GM12878 (cell line): ENCODE data around the gene TUBB. TPM values are rescaled to one million over a fixed set of nuclear protein-coding genes. Genes with fewer than 3 reads are reported as not detected.

Experiments used
- ATAC-seq: fragments of 200-7000 bp; cut with Tn5 transposase; 3 replicates; pipeline ENCODE4 v1.9.1; 2020; ENCODE audit warnings: mild to moderate bottlenecking, moderate library complexity
- BruUV-seq: library from RNA; stranded (reverse); fragments of 400-500 nt; replicated peaks from 2 replicates; lab custom pipeline; 2021; lab: Mats Ljungman, UMichigan
- CTCF ChIA-PET: fragments of 300-600 bp; sonication (Branson Sonifier 250); formaldehyde crosslinking; extraction: SDS; loops from one replicate; lab custom pipeline; 2021; ENCODE audit warnings: inconsistent platforms; lab: Yijun Ruan, JAX
- POLR2A ChIA-PET: fragments of 350-600 bp; formaldehyde crosslinking; extraction: SDS; loops from one replicate; lab custom pipeline; 2021; ENCODE audit warnings: inconsistent platforms; lab: Charles Lee
- RAD21 ChIA-PET: fragments of 300-600 bp; sonication (Branson Sonifier 250); formaldehyde crosslinking; loops from one replicate; lab custom pipeline; 2023; ENCODE audit warnings: antibody characterized with exemption; ENCODE audit not compliant: unreplicated experiment; lab: Charles Lee
- SMC1A ChIA-PET: fragments of 300-600 bp; sonication (Branson Sonifier 250); formaldehyde crosslinking; loops from one replicate; lab custom pipeline; 2023; ENCODE audit not compliant: unreplicated experiment, uncharacterized antibody; lab: Charles Lee
- DNase-seq: peaks from one replicate; pipeline ENCODE4 v3.0.0-alpha.2; 2011; ENCODE audit warnings: low read depth, low spot score
- FAIRE-seq: peaks from 3 replicates; lab custom pipeline; 2011; peaks lifted over from hg19 to GRCh38; lab: Jason Lieb, UNC
- H2AFZ ChIP-seq: 2 replicates; pipeline ENCODE4 v1.6.0; 2011; ENCODE audit warnings: low read depth, low read length, control low read depth; ENCODE audit not compliant: control insufficient read depth
- H3K27ac ChIP-seq: 2 replicates; pipeline ENCODE4 v1.5.1; 2011; ENCODE audit warnings: control low read depth; ENCODE audit not compliant: control insufficient read depth, insufficient read depth
- H3K27me3 ChIP-seq, 2 experiments: replicated peaks in 1 of 2; 2 replicates each; pipeline versions ENCODE4 v1.6.0 to v1.6.1; 2011; ENCODE audit warnings: low read length in 1 of 2; ENCODE audit not compliant: control insufficient read depth in 2 of 2, insufficient read depth in 2 of 2
- H3K36me3 ChIP-seq, 2 experiments: 2 replicates each; pipeline ENCODE4 v1.5.1; 2011; ENCODE audit warnings: low read length in 1 of 2; ENCODE audit not compliant: control insufficient read depth in 2 of 2, insufficient read depth in 2 of 2
- H3K4me1 ChIP-seq: 2 replicates; pipeline ENCODE4 v1.6.1; 2011; ENCODE audit warnings: mild to moderate bottlenecking, low read length, moderate library complexity, mixed read lengths; ENCODE audit not compliant: control insufficient read depth, insufficient read depth
- H3K4me2 ChIP-seq: 2 replicates; pipeline ENCODE4 v1.6.0; 2011; ENCODE audit warnings: control low read depth; ENCODE audit not compliant: control insufficient read depth, insufficient read depth
- H3K4me3 ChIP-seq: fragments of 200-600 bp; sonication (generic); 2 replicates; pipeline ENCODE4 v1.5.1; 2016
- H3K79me2 ChIP-seq: 2 replicates; pipeline ENCODE4 v1.6.0; 2011; ENCODE audit warnings: low read length; ENCODE audit not compliant: control insufficient read depth, insufficient read depth
- H3K9ac ChIP-seq: 2 replicates; pipeline ENCODE4 v1.8.0; 2011; ENCODE audit warnings: low read length, control low read depth, mixed read lengths; ENCODE audit not compliant: control insufficient read depth, insufficient read depth
- H3K9me3 ChIP-seq: replicated peaks from 3 replicates; pipeline ENCODE4 v1.5.1; 2011; ENCODE audit warnings: mild to moderate bottlenecking, low read length; ENCODE audit not compliant: control insufficient read depth, insufficient read depth
- H4K20me1 ChIP-seq: 2 replicates; pipeline ENCODE4 v1.6.0; 2011; ENCODE audit not compliant: control insufficient read depth, insufficient read depth
- BCL3 ChIP-seq: IDR thresholded peaks from 2 replicates; pipeline ENCODE4 v1.6.1; 2011; ENCODE audit warnings: borderline replicate concordance, low read depth, mild to moderate bottlenecking, moderate library complexity, low read length; ENCODE audit not compliant: insufficient read depth, poor library complexity, severe bottlenecking
- CHD4 ChIP-seq: fragments of 200-600 bp; sonication (generic); IDR thresholded peaks from 2 replicates; pipeline ENCODE4 v1.6.1; 2016; ENCODE audit warnings: mild to moderate bottlenecking
- CREM ChIP-seq: IDR thresholded peaks from 2 replicates; pipeline ENCODE4 v1.6.1; 2014; ENCODE audit warnings: antibody characterized with exemption, low read depth
- CTCF ChIP-seq, 3 experiments: IDR thresholded peaks in 2 of 3; conservative IDR thresholded peaks in 1 of 3; 2 replicates each; pipeline ENCODE4 v1.5.1; 2011; ENCODE audit warnings: low read depth in 3 of 3, low read length in 3 of 3, mild to moderate bottlenecking in 3 of 3, control low read depth in 2 of 3, moderate library complexity in 2 of 3, inconsistent platforms in 1 of 3, mixed read lengths in 1 of 3; ENCODE audit not compliant: control insufficient read depth in 2 of 3, insufficient read depth in 1 of 3; ENCODE audit errors: extremely low read depth in 1 of 3
- EGR1 ChIP-seq, 2 experiments: IDR thresholded peaks; 1 replicate in 1 of 2; 2 replicates in 1 of 2; pipeline ENCODE4 v1.6.1; 2011 to 2012; ENCODE audit warnings: low read depth in 2 of 2, low read length in 2 of 2, borderline replicate concordance in 1 of 2, mild to moderate bottlenecking in 1 of 2, moderate library complexity in 1 of 2
- EZH2 ChIP-seq: IDR thresholded peaks from 2 replicates; pipeline ENCODE4 v1.6.1; 2012; ENCODE audit warnings: low read depth, mild to moderate bottlenecking, control low read depth, inconsistent platforms, low read length, borderline replicate concordance; ENCODE audit not compliant: control insufficient read depth
- RUNX3 ChIP-seq: IDR thresholded peaks from 2 replicates; pipeline ENCODE4 v1.6.1; 2012; ENCODE audit warnings: low read length, inconsistent platforms
- YY1 ChIP-seq: IDR thresholded peaks from 2 replicates; pipeline ENCODE4 v1.6.1; 2011; ENCODE audit warnings: low read depth, mild to moderate bottlenecking, low read length
- WGBS: methylation state at CpG from one replicate; pipeline ENCODE4 v1.1.6; 2016; ENCODE audit warnings: low lambda C conversion rate; ENCODE audit not compliant: insufficient replicate concordance, insufficient coverage; ENCODE audit errors: missing lambda C conversion rate; 5-methylcytosine and 5-hydroxymethylcytosine counted together
- in situ Hi-C: fragments of 300-500 bp; cut with MboI; formaldehyde crosslinking; loops from 9 replicates; pipeline ENCODE4 v1.14.3; 2018; ENCODE audit warnings: mixed read lengths
- intact Hi-C: fragments of 100-400 bp; cut with micrococcal nuclease; formaldehyde crosslinking; loops from one replicate; pipeline ENCODE4 v1.14.2; 2022; ENCODE audit not compliant: unreplicated experiment
- polyA plus RNA-seq, 11 experiments: library from polyadenylated mRNA; depleted of rRNA in 4 of 11; unstranded in 6 of 11; stranded (reverse) in 5 of 11; fragments of >200 nt; fragmentation: Nextera tagmentation in 4 of 11; fragmentation: Illumina TruSeq in 1 of 11; extraction: Ambion mirVana in 4 of 11; extraction: Trizol in 1 of 11; gene quantifications; 1 replicate in 1 of 11; 2 replicates in 10 of 11; pipeline versions ENCODE4 v1.2.1 to v1.2.3, GENCODE V29; 2011 to 2016; ENCODE audit warnings: inconsistent platforms in 2 of 11, missing spikeins in 2 of 11, low read depth in 1 of 11
- total RNA-seq, 4 experiments: library from RNA; depleted of rRNA in 3 of 4; stranded (reverse); fragments of >200 nt in 3 of 4; fragmentation: Illumina TruSeq in 1 of 4; extraction: Trizol in 1 of 4; gene quantifications; 2 replicates each; pipeline versions ENCODE4 v1.2.1 to v1.2.3, GENCODE V29; 2013 to 2021

TUBB gene
- total and polyA plus RNA-seq, 10 of the 15 experiments (the other 5 are each of a cell fraction or from before 2014, with no cell fraction given) = 1,039 to 3,052 (median 1,656) TPM

GRCh38 chr6:30709101-30709868 is 10.9 kb upstream of the TUBB start (continued):
- no peak for TF ChIP-seq EGR1 (IDR thresholded peaks at IDR 0.05; ENCODE audit: borderline replicate concordance in 1 of 2, low read depth in 2 of 2, low read length in 2 of 2)
- TF ChIP-seq EZH2 = no peak
- TF ChIP-seq, all 136 proteins: peak for 0

GRCh38 chr6:30711758-30712380 is 8.3 kb upstream of the TUBB start:
- no peaks in the 10 kb centered on the region for H3K9me3 ChIP-seq
- POLR2A ChIA-PET = interaction anchor here (0.5 to 2.9 kb wide), 7 partner anchors 9 to 121 kb away, joined by 4 to 10 read pairs (median 6); partner anchors contain the start of gene NRM
- H2AFZ ChIP-seq = no peak overlapping the region
- no TSS peak for BruUV-seq
- H4K20me1 ChIP-seq = no peaks in the 10 kb centered on the region
- TF ChIP-seq YY1 (peak; percentile 46; the same call in 1 of the 2 replicates), CTCF (IDR thresholded peaks at IDR 0.05 in 2 of 3, conservative IDR thresholded peaks at IDR 0.05 in 1 of 3; ENCODE audit: control insufficient read depth in 2 of 3, extremely low read depth in 1 of 3, insufficient read depth in 1 of 3, low read depth in 3 of 3, low read length in 3 of 3) (0 out of 6 replicates have a peak, but pooled peaks of 1 of the 3 experiments have one; percentile 9), CHD4 (no peak), RUNX3 (peak; percentile 76), CREM (0 out of 2 replicates have a peak, but pooled peaks have one; percentile 9), BCL3 (peak; percentile 30)
- H3K4me3 ChIP-seq = peak overlapping the region; percentile 0; the same call in 1 of the 2 replicates
- no peak for FAIRE-seq
- peak; percentile 79 for ATAC-seq
- no peak overlapping the region; the same call in 1 of the 2 replicates for H3K9ac ChIP-seq
- H3K4me1 ChIP-seq = peaks cover 32% of the 10 kb centered on the region
- H3K36me3 ChIP-seq = peaks cover 7 to 11% of the 10 kb centered on the region in 2 experiments
- in situ Hi-C loops (no loop called here), intact Hi-C loops (no loop called here)
- peak overlapping the region; percentile 45 for H3K4me2 ChIP-seq
- DNase-seq = no peak
- CTCF ChIA-PET = interaction anchor here (0.7 to 2.8 kb wide), 6 partner anchors 10 to 98 kb away, joined by 3 to 18 read pairs (median 6); partner anchors contain the start of gene NRM
- H3K27ac ChIP-seq = peak overlapping the region; percentile 35
- 0% methylated on average over 1 of the region's 1 CpG for WGBS
- H3K79me2 ChIP-seq = peaks cover 13% of the 10 kb centered on the region
- H3K27me3 ChIP-seq = no peaks in the 10 kb centered on the region
- SMC1A ChIA-PET = interaction anchor here (0.7 to 1.5 kb wide), 10 partner anchors 15 to 38 kb away, joined by 3 to 6 read pairs (median 4); partner anchors contain the start of gene NRM
- RAD21 ChIA-PET = interaction anchor here (0.8 to 1.8 kb wide), 6 partner anchors 10 to 30 kb away, joined by 3 to 7 read pairs (median 4); partner anchors contain the start of gene NRM
